Effector memory CD8-positive, alpha-beta T cell (primary cell): Measurements from ENCODE around the gene POLR2F.
"Not testable (repeated sequence)": the region's sequence is repeated elsewhere in the genome, so short reads cannot be mapped to it uniquely, and the experiment has no call there.

ENCODE experiments used
- ATAC-seq: fragments of 150-1000 bp; cut with Tn5 transposase; replicated peaks from 2 replicates; pipeline ENCODE4 v1.10.0; 2021; ENCODE audit warnings: mild to moderate bottlenecking, moderate library complexity
- DNase-seq, 3 experiments: peaks; one replicate each; pipeline ENCODE4 v3.0.0; 2021
- H3K27ac Mint-ChIP-seq, 2 donors: one replicate each; pipeline ENCODE4 v1.8.0; 2022; ENCODE audit warnings: mild to moderate bottlenecking in 2 of 2, mixed read lengths in 2 of 2, moderate library complexity in 2 of 2
- H3K27me3 Mint-ChIP-seq, 2 donors: one replicate each; pipeline ENCODE4 v1.8.0; 2022; ENCODE audit warnings: mixed read lengths in 2 of 2
- H3K36me3 Mint-ChIP-seq: one replicate; pipeline ENCODE4 v1.8.0; 2022; ENCODE audit warnings: mild to moderate bottlenecking, moderate library complexity, mixed read lengths; ENCODE audit not compliant: insufficient read depth
- H3K4me1 Mint-ChIP-seq, 2 donors: one replicate each; pipeline ENCODE4 v1.8.0; 2022; ENCODE audit warnings: low read depth in 2 of 2, mixed read lengths in 2 of 2
- H3K4me3 Mint-ChIP-seq, 2 donors: one replicate each; pipeline ENCODE4 v1.8.0; 2022; ENCODE audit warnings: mild to moderate bottlenecking in 2 of 2, mixed read lengths in 2 of 2, moderate library complexity in 2 of 2
- H3K9me3 Mint-ChIP-seq, 2 donors: one replicate each; pipeline ENCODE4 v1.8.0; 2022; ENCODE audit warnings: mixed read lengths in 2 of 2

The POLR2F gene

DNA sequence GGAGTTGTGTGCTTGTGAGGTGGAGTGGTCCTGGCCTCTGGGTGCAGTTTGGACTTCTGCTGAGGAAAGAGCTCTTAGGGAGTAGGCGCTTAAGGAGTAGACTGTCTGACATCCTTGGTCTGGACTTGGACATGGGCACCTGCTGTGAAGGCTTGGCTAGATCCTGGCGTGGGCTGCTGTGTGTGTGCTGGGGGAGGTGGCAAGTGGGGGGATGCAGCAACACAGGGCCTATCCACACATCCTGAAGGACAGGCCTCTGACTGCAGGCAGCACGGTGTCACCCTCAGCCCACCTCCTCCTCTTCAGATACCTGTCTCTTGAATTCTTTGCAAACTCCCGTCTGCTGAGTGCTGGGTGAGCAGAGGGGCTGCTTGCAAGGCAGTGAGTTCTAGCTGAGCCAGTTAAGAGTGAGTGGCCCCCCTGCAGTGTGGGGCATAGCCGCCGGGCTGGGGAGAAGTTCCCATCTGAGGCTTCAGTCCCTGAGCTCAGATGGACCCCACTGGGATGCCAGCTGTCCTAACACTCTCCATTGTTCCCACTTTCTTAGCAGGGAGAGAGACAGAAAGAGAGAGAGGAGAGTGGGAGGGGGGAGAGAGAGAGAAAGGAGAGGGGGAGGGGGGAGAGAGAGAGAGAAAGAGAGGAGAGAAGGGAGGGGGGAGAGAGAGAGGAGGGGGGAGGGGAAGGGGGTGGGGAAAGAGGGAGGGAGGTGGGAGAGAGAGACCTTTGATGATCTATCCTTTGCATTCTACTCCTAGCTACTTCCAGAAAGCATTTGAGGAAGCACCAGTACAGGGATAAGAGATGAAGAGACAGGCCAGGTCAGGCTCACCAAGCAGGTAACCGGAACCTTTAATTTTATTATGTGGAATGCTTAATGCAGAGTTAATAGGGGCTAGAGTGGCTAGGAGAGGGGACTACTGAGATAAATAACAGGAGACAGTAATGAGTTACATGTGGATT lies 18.3 kb downstream of the POLR2F start:
- no peak overlapping the region for H3K4me3 Mint-ChIP-seq
- ATAC-seq (no peak), DNase-seq (no peak)
- no peaks in the 10 kb centered on the region for H3K27me3 Mint-ChIP-seq
- H3K4me1 Mint-ChIP-seq, result peaks cover 7 to 9% of the 10 kb centered on the region in 2 donors
- H3K27ac Mint-ChIP-seq, result peak overlapping the region; percentile 41 to 62
- H3K9me3 Mint-ChIP-seq, result no peaks in the 10 kb centered on the region
- H3K36me3 Mint-ChIP-seq, result peaks cover 25% of the 10 kb centered on the region

DNA sequence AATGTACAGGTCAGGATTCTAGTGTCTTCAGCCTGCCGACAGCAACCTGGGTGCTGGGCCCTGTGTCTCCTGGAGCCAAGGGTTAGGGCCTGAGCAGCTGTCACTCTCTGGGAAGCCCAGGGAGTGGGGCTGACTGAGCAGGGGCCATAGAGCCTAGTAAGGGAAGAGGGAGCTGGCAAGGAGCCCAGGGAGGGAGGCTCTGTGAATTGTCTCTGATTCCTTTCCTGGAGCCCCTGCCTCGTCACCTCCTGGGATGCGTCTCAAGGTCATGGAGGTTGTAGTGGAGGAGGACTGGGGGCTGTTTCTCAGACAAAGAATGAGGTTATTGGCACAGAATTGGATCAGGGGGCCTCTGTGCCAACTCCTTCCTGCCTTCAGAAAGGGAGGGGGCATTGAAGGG lies 19.0 kb downstream of the POLR2F start:
- Mint-ChIP-seq H3K27ac (peak overlapping the region; percentile 27 to 39), H3K36me3 (peaks cover 22% of the 10 kb centered on the region), H3K4me3 (no peak overlapping the region), H3K27me3 (no peaks in the 10 kb centered on the region), H3K4me1 (peaks cover 7 to 9% of the 10 kb centered on the region in 2 donors), H3K9me3 (no peaks in the 10 kb centered on the region)
- DNase-seq (no peak), ATAC-seq (no peak)

DNA sequence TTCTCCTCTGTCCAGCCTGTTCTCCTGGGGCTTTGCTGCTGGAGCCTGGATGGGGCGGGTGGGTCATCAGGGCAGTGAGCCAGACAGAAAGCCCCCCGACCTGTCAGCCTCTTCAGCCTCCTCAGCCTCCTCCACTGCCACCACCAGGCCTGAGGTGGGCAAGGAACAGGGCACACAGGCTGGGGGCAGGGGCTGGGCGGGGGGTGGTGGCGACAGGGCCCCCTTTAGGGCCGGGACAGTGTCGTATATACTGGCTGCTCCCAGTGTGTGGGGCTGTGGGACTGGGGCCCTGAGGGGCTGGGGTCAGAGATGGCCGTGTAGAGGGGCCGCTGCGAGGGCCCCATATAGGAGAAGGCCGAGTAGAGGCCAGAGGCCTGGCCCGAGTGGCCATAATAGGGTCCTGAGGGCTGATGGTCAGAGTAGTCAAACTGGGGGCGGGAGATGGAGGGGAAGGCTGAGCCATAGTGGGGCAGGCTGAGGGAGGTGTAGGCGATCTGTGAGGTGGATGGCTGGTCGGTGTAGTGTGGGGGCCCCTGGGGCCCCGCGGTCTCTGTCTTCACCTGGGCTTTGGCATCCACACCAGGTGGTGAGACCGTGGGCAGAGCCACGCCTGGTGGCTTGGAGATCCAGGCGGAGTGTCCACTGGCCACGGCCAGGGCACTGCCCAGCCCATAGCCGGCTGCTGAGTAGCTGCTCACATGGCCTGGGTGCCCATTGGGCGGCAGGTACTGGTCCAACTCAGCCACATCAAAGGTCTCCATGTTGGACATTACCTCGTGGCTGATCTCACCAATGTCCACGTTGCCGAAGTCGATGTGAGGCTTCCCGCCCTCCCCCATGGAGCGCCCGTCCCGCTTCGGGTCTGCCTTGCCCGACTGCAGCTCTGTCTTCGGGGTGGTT lies 20.0 kb downstream of the POLR2F start:
- H3K36me3 Mint-ChIP-seq, result peaks cover 14% of the 10 kb centered on the region
- no peaks in the 10 kb centered on the region for H3K27me3 Mint-ChIP-seq
- H3K4me3 Mint-ChIP-seq, result no peak overlapping the region
- peaks cover 5 to 7% of the 10 kb centered on the region in 2 donors for H3K4me1 Mint-ChIP-seq
- DNase-seq, result no peak
- H3K27ac Mint-ChIP-seq, result no peak overlapping the region
- ATAC-seq, result no peak
- H3K9me3 Mint-ChIP-seq, result no peaks in the 10 kb centered on the region

DNA sequence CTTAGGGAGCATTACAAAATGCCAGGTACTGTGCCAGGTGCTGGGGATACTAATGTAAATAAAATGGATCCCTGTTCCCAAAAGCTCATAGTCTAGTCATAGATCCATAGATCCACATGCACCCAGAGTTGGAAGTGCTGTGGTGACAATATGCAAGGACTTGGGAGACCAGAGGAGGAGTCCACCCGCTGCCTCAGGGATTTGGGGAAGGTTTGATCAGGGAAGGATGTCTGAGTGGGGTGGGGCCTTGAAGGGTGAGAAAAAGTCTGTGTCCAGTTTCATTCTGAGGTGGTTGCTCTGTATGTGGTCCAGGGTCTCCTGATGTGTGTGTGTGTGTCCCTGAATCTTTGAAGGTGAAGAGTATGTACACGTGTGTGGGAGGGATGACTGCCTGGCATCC lies 21.7 kb downstream of the POLR2F start:
- ATAC-seq, result no peak
- Mint-ChIP-seq H3K27me3 (no peaks in the 10 kb centered on the region), H3K36me3 (peaks cover 4% of the 10 kb centered on the region), H3K4me3 (no peak overlapping the region), H3K9me3 (no peaks in the 10 kb centered on the region), H3K27ac (peak overlapping the region; percentile 14 to 82), H3K4me1 (peaks cover 0 to 5% of the 10 kb centered on the region in 2 donors)
- no peak for DNase-seq

DNA sequence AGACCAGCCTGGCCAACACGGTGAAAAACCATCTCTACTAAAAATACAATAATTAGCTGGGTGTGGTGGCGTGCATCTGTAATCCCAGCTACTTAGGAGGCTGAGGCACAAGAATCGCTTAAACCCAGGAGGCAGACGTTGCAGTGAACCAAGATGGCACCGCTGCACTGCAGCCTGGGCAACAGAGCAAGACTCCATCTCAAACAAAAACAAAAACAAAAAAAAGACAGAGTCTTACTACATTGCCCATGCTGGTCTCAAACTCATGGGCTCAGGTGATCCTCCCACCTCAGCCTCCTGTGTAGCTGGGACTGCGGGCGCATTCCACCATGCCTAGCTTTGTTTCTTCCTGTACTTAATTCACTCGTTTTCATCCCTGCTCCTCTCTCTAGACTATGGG lies 22.5 kb downstream of the POLR2F start:
- not testable (repeated sequence) for H3K9me3 Mint-ChIP-seq, DNase-seq, H3K27me3 Mint-ChIP-seq, ATAC-seq, H3K36me3 Mint-ChIP-seq, H3K4me3 Mint-ChIP-seq, H3K4me1 Mint-ChIP-seq
- H3K27ac Mint-ChIP-seq, result peak overlapping the region in 1 of 2 donors; percentile 15

DNA sequence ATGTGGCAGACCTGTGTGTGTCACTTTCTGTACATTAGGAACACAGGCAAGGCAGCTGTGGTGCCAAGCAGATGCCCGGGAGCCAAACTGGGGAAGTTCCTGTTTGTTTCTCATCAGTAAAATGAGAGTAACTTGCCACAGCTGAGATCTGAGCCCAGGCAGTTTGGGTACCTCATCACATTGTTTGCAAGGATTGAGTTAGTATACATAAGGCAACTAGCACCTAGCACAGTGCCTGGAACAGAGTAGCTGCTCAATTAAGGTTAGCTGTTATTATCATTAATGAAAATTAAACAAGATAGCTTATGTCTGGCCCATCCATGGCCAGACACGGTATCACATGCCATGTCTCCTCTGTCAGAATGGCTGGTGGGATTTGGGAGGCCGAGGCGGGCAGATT lies 23.0 kb downstream of the POLR2F start:
- no peaks in the 10 kb centered on the region for H3K27me3 Mint-ChIP-seq
- H3K4me1 Mint-ChIP-seq, result peaks cover 0 to 5% of the 10 kb centered on the region in 2 donors
- ATAC-seq (no peak), DNase-seq (no peak)
- no peaks in the 10 kb centered on the region for H3K36me3 Mint-ChIP-seq
- H3K27ac Mint-ChIP-seq, result peak overlapping the region in 1 of 2 donors; percentile 15
- no peaks in the 10 kb centered on the region for H3K9me3 Mint-ChIP-seq
- no peak overlapping the region for H3K4me3 Mint-ChIP-seq

DNA sequence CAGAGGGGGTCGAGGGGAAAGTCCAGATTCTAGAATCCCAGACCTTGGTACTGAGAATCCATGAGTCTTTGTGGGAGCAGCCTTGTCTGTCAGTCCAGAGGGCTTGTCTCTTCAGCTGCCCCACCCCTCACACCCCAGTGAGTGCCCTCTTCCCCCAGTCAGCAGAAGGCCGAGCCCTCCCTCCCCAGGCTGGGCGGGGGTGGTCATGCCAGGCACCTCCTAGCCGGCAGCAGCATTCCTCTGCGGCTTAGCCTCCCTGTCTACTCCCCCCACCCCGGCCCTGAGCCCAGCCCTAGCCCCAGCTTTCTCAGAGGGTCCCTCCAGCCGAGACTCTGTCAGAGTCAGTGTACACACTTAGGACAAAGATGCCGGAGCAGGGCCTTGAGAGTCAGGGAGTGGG lies 26.3 kb downstream of the POLR2F start:
- Mint-ChIP-seq H3K4me1 (peaks cover 0 to 2% of the 10 kb centered on the region in 2 donors), H3K9me3 (no peaks in the 10 kb centered on the region), H3K27me3 (no peaks in the 10 kb centered on the region), H3K27ac (peak overlapping the region in 1 of 2 donors; percentile 61), H3K4me3 (no peak overlapping the region), H3K36me3 (peaks cover 7% of the 10 kb centered on the region)
- DNase-seq (no peak), ATAC-seq (no peak)

DNA sequence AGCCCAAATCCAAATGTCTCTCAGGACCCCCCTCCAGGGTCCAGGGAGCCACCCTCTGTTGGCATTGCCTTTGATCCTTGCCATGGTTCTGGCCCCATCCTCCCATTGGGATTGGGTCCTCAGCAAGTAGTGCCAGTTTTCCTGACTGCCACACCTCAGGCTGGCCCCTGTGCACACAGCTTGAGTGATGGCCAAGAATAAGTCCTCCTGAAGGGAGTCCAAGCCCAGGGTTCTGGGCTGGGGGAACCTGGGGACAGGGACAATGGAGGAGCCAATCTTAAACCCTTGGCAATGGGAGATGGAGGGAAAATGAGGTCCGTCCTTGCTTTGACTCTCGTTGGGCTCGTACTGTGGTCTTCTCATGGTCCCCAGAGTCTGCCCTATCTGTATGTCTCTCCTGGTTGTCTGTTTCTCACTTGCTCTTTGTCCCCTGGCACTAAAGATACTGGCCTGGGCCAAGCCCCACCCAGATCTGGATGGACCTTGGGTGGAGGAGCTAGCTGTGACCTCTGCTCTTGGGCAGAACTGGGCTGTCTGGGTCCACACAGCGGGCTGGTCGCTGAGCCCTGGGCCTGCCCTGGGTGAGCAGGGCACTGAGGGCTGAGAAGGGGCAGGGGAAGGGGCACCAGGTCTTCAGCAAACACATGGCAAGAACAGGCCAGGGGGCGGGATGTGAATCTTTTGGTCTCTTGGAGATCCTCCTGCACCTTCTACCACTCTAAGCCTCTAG lies 27.9 kb downstream of the POLR2F start:
- Mint-ChIP-seq H3K36me3 (peaks cover 7% of the 10 kb centered on the region), H3K4me3 (no peak overlapping the region), H3K4me1 (no peaks in the 10 kb centered on the region), H3K27ac (peak overlapping the region in 1 of 2 donors; percentile 57), H3K9me3 (no peaks in the 10 kb centered on the region), H3K27me3 (no peaks in the 10 kb centered on the region)
- DNase-seq (no peak), ATAC-seq (no peak)

DNA sequence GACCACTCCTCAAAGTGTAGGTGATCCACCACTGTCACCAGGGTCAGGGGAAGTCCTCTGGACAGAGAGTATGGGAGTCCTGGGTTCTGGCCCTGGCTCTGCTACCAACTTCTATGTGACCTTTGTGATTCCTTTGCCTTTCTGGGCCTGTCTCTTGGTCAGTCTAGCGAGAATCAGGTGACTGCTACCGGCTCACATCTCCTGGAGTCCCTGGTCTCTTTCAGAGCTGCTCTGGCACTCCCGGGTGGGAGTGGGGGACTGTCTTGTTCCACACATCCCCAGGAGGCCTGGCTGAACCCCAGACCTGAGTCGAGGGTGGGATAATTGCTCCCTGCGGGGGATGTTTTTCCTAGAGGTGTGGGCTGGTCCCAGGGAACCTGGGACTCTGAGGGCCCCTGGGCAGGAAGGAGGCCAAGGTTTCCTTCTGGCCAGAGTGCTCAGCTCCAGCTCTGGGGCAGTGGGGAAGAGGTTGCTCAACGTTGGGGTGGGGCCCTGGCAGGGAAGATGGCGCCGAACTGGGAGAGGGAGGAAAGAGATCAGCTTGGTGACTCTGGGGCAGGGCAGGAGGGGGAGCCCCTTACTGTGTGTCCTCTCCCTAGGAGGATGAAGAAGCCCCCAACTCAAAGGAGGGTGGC lies 28.8 kb downstream of the POLR2F start:
- no peak for ATAC-seq
- Mint-ChIP-seq H3K4me3 (no peak overlapping the region), H3K4me1 (no peaks in the 10 kb centered on the region), H3K36me3 (peaks cover 7% of the 10 kb centered on the region), H3K9me3 (no peaks in the 10 kb centered on the region), H3K27ac (peak overlapping the region; percentile 41 to 57), H3K27me3 (no peaks in the 10 kb centered on the region)
- DNase-seq, result no peak

DNA sequence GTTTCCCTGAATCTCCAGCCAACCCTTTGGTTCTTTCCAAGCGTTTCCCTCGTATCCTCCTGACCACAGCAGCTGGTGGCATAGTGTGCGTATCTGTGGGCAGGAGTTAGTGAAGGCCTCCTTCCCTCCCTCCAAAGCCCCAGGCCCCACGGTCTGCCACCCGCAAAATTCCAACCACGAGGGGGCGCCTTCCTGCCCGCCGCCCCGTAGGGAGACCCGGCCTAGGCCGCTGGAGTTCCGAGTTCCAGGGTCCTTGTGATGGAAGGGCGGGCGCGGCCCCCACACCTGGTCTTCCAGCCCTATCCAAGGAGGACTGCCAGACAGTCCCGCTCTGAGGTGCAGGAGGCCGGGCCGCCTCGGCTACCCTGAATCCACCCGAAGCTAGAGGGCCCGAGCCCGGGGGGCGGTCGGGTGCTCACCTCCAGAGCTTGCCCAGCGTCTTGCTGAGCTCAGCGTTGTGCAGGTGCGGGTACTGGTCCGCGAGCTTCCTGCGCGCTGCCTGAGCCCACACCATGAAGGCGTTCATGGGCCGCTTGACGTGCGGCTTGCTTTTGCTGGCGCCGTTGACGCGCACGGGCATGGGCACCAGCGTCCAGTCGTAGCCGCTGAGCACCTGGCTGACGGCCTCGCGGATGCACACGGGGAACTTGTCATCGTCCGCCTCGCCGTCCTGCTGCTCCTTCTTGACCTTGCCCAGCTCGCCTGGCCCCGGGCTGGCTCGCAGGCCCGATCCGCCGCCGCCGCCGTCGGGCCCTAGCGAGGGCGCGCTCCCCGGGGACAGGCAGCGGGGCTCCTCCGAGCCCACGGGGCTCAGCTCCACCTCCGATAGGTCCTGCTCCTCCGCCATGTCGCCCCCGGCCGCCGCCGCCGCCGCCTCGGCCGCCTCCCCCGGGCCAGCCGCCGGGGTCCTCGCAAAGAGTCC lies 29.7 kb downstream of the POLR2F start:
- Mint-ChIP-seq H3K4me3 (no peak overlapping the region), H3K9me3 (no peaks in the 10 kb centered on the region), H3K27me3 (no peaks in the 10 kb centered on the region), H3K4me1 (no peaks in the 10 kb centered on the region), H3K36me3 (peaks cover 7% of the 10 kb centered on the region), H3K27ac (no peak overlapping the region)
- DNase-seq (no peak), ATAC-seq (no peak)

DNA sequence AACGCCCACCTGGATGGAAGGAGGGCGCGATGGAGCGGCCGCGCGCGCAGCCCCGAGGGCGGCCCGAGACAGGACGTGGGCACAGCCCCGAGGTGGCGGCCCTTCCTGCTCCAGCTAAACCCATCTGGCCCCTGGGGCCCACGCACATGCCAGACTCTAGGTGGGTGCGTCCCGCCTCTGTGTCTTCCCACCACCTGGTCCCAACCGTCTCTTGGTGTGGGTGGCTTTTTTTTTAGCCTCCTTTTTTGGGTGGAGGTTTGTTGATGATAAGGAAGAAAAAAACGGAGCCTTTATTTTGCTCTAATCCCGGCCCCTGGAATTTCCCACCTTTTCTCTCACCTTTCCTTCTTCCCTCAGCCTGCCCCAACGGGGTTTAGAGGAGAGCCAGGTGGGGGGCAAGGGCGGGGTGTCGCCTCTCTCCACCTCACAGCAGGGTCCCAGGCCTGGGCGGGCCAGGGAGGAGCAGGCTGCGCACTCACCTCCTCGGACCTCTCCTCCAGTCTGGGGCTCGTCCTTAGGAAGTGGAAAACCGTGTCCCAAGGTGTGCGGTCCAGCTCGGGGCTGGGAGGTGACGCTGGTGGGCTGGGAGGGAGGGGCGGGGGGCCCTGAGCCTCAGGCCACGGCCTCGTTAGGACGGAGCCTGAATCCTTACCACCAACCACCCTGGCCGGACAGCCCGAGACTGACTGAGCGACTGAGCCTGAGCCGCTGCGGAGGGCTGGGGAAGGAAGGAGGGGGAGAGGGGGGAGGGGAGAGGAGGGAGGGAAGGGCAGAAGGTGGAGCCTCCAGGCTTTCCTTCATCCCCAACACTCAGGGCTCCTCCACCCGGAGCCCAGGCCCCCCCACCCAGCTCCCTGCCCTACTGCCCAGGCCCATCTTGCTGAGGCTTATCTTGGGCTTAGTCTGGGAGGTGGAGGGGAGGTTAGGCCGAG lies 30.6 kb downstream of the POLR2F start, which contains the start of gene SOX10:
TSS of gene SOX10 (minus strand) at position 696 of the 932 bp plus-strand sequence. CDS start 771 bp downstream, outside the sequence.
- ATAC-seq, result no peak
- H3K4me1 Mint-ChIP-seq, result no peaks in the 10 kb centered on the region

More for the DNA sequence above, 30.6 kb downstream of the POLR2F start, which contains the start of gene SOX10:
- DNase-seq, result no peak
- no peak within 1 kb of the TSS for H3K4me3 Mint-ChIP-seq
- H3K27ac Mint-ChIP-seq, result peak within 1 kb of the TSS in 1 of 2 donors; percentile 28
- peaks cover 7% of the 10 kb centered on the region for H3K36me3 Mint-ChIP-seq
- no peaks in the 10 kb centered on the region for H3K9me3 Mint-ChIP-seq
- H3K27me3 Mint-ChIP-seq, result no peaks in the 10 kb centered on the region
